ENCODE data around the gene PACSIN2. TPM values are rescaled to one million over a fixed set of nuclear protein-coding genes. Genes with fewer than 3 reads are reported as not detected.

PACSIN2 gene
- total RNA-seq, 3 donors from 2014 or later (not counting 1 experiment from before 2014, with no cell fraction given), result 37.1 to 48.5 (median 47.6) TPM

DNA sequence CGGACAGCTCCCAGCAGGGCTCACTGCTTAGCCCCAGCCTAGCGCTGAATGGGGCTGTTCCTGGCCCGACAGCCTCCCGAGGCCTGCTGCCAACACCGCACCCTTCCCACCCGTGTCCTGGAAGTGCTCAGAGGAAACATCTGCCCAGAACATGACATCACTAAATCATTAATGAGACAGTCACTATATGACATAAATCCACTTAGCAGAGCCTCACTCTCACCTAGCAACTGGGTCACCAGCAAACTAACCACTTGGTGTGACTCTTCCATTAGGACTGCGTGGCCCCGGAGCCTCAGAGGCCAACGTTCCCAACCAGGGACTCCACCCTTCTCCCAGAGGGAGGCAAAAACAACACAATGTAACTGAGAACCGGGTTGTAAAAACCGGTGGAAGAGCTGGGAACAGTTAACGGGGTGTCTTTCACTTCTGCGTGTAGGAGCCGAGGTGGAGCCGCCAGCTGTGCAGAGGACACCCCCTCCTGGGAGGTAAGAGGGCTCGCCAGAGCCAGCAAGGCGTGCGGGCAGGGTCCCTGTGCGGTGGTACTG lies 21.4 kb upstream of the PACSIN2 start:
- no peaks in the 10 kb centered on the region for H3K36me3 Mint-ChIP-seq
- peaks cover 0 to 6% of the 10 kb centered on the region in 2 donors for H3K4me1 Mint-ChIP-seq
- ATAC-seq, result no peak
- Histone ChIP-seq H3K4me3 (ENCODE audit: low read length) (no peak overlapping the region), H3K36me3 (ENCODE audit: control insufficient read depth, insufficient read depth, low read length) (no peaks in the 10 kb centered on the region), H3K27ac (ENCODE audit: low read length) (no peak overlapping the region), H3K27me3 (ENCODE audit: control insufficient read depth, insufficient read depth, low read length) (no peaks in the 10 kb centered on the region), H3K4me1 (ENCODE audit: control insufficient read depth, insufficient read depth, low read length) (peaks cover 5% of the 10 kb centered on the region), H3K9me3 (ENCODE audit: control insufficient read depth, insufficient read depth, low read length) (no peaks in the 10 kb centered on the region)
- intact Hi-C loops (cut with micrococcal nuclease), result no loop called here
- TF ChIP-seq, protein P1, sequence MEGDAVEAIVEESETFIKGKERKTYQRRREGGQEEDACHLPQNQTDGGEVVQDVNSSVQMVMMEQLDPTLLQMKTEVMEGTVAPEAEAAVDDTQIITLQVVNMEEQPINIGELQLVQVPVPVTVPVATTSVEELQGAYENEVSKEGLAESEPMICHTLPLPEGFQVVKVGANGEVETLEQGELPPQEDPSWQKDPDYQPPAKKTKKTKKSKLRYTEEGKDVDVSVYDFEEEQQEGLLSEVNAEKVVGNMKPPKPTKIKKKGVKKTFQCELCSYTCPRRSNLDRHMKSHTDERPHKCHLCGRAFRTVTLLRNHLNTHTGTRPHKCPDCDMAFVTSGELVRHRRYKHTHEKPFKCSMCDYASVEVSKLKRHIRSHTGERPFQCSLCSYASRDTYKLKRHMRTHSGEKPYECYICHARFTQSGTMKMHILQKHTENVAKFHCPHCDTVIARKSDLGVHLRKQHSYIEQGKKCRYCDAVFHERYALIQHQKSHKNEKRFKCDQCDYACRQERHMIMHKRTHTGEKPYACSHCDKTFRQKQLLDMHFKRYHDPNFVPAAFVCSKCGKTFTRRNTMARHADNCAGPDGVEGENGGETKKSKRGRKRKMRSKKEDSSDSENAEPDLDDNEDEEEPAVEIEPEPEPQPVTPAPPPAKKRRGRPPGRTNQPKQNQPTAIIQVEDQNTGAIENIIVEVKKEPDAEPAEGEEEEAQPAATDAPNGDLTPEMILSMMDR (IDR thresholded peaks at IDR 0.05), result no peak
- no peak overlapping the region for H3K4me3 Mint-ChIP-seq
- no peaks in the 10 kb centered on the region for H3K9me3 Mint-ChIP-seq
- H3K27ac Mint-ChIP-seq, result no peak overlapping the region
- no peak for DNase-seq
- H3K27me3 Mint-ChIP-seq (ENCODE audit: low read depth in 2 of 2), result no peaks in the 10 kb centered on the region
- 61% methylated on average over 17 of the region's 19 CpGs for WGBS (ENCODE audit: insufficient coverage)

DNA sequence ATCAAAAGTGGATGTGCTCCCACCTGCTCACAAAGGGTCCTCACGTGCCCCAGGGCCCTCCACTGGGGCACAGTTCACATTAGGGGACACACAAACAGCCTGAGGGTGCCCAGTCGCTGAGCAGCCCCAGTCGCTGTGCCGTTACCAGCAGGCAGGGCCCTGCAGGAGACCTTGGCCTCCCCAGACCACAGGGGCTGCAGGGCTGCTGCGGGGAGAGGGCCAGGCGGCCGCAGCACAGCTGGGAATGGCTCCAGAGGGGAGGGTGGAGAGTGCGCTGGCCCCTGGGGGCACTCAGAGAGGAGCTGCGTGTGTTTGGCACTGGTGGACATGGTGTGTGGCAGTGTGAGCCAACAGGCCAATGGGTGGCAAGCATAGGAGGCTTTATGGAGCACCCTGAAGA lies 20.3 kb upstream of the PACSIN2 start:
- no peak overlapping the region for H3K27ac ChIP-seq (ENCODE audit: low read length)
- H3K27me3 ChIP-seq (ENCODE audit: control insufficient read depth, insufficient read depth, low read length), result no peaks in the 10 kb centered on the region
- ATAC-seq, result no peak
- H3K4me3 ChIP-seq (ENCODE audit: low read length), result no peak overlapping the region
- H3K9me3 Mint-ChIP-seq, result no peaks in the 10 kb centered on the region
- H3K36me3 Mint-ChIP-seq, result no peaks in the 10 kb centered on the region
- no peaks in the 10 kb centered on the region for H3K27me3 Mint-ChIP-seq (ENCODE audit: low read depth in 2 of 2)
- H3K4me1 Mint-ChIP-seq, result peaks cover 0 to 6% of the 10 kb centered on the region in 2 donors
- WGBS (ENCODE audit: insufficient coverage), result 95% methylated on average over 9 of the region's 9 CpGs
- no peak overlapping the region for H3K27ac Mint-ChIP-seq
- DNase-seq, result no peak
- no peak overlapping the region for H3K4me3 Mint-ChIP-seq
- TF ChIP-seq, protein P1 (IDR thresholded peaks at IDR 0.05), result no peak
- no peaks in the 10 kb centered on the region for H3K9me3 ChIP-seq (ENCODE audit: control insufficient read depth, insufficient read depth, low read length)
- intact Hi-C loops (cut with micrococcal nuclease), result no loop called here
- H3K4me1 ChIP-seq (ENCODE audit: control insufficient read depth, insufficient read depth, low read length), result peaks cover 5% of the 10 kb centered on the region
- no peaks in the 10 kb centered on the region for H3K36me3 ChIP-seq (ENCODE audit: control insufficient read depth, insufficient read depth, low read length)

DNA sequence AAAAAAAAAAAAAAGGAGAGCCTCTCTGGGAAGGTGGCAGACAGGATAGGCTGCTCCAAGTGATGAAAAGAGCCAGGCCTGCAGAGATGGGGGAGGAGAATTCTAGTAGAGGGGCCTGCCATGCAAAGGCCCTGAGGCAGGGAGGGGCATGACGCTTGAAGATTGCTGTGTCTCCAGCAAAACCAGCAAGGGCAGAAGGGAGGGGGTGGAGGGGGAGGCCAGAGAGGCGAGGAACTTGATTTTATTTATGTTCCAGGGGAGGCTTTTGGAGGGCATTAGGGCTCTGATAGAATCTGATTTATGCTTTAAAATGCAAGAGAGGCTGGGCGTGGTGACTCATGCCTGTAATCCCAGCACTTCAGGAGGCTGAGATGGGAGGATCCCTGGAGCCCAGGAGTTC lies 16.7 kb upstream of the PACSIN2 start:
- Mint-ChIP-seq H3K4me1 (peaks cover 0 to 6% of the 10 kb centered on the region in 2 donors), H3K9me3 (no peaks in the 10 kb centered on the region), H3K36me3 (no peaks in the 10 kb centered on the region), H3K4me3 (no peak overlapping the region), H3K27me3 (ENCODE audit: low read depth in 2 of 2) (no peaks in the 10 kb centered on the region), H3K27ac (no peak overlapping the region)
- intact Hi-C loops (cut with micrococcal nuclease), result loop anchor here (2.0 to 5.0 kb wide), 2 partner anchors 251 to 369 kb away; no protein-coding TSS in a partner anchor
- no peak overlapping the region for H3K4me3 ChIP-seq (ENCODE audit: low read length)
- H3K27me3 ChIP-seq (ENCODE audit: control insufficient read depth, insufficient read depth, low read length), result no peaks in the 10 kb centered on the region
- TF ChIP-seq, protein P1 (IDR thresholded peaks at IDR 0.05), result no peak
- ATAC-seq, result no peak
- 74% methylated on average over 3 of the region's 3 CpGs for WGBS (ENCODE audit: insufficient coverage)
- no peaks in the 10 kb centered on the region for H3K9me3 ChIP-seq (ENCODE audit: control insufficient read depth, insufficient read depth, low read length)
- H3K36me3 ChIP-seq (ENCODE audit: control insufficient read depth, insufficient read depth, low read length), result no peaks in the 10 kb centered on the region
- no peak for DNase-seq
- H3K4me1 ChIP-seq (ENCODE audit: control insufficient read depth, insufficient read depth, low read length), result peaks cover 5% of the 10 kb centered on the region
- H3K27ac ChIP-seq (ENCODE audit: low read length), result no peak overlapping the region

DNA sequence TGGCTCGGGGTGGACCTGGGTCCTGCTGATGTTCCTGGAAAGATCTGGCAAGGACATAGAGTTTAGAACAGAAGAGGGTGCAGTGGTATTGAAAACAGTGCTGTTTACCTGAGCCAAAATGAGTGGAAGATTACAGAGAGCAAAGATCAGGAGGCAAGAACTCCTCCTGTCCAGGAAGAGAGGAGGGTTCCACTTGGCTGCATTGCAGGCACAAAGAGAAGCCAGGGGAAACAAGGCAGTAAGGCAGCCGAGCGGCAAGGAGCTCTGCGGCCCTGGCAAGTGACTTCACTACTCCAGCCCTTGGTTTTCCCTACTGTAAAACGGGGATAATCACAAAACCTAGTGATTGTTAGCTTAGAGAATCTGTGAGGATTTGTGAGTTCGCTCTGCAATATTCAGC lies 3.7 kb upstream of the PACSIN2 start:
- H3K27ac Mint-ChIP-seq, result no peak overlapping the region
- intact Hi-C loops (cut with micrococcal nuclease), result loop anchor here (10.0 kb wide), 2 partner anchors 124 to 154 kb away; no protein-coding TSS in a partner anchor
- Histone ChIP-seq H3K9me3 (ENCODE audit: control insufficient read depth, insufficient read depth, low read length) (no peaks in the 10 kb centered on the region), H3K4me3 (ENCODE audit: low read length) (no peak overlapping the region), H3K4me1 (ENCODE audit: control insufficient read depth, insufficient read depth, low read length) (peaks cover 15% of the 10 kb centered on the region), H3K36me3 (ENCODE audit: control insufficient read depth, insufficient read depth, low read length) (no peaks in the 10 kb centered on the region), H3K27ac (ENCODE audit: low read length) (no peak overlapping the region), H3K27me3 (ENCODE audit: control insufficient read depth, insufficient read depth, low read length) (no peaks in the 10 kb centered on the region)
- ATAC-seq (no peak), DNase-seq (no peak)
- WGBS (ENCODE audit: insufficient coverage), result 84% methylated on average over 6 of the region's 6 CpGs
- H3K4me3 Mint-ChIP-seq, result no peak overlapping the region
- H3K4me1 Mint-ChIP-seq, result peaks cover 16 to 20% of the 10 kb centered on the region in 2 donors
- H3K9me3 Mint-ChIP-seq, result no peaks in the 10 kb centered on the region
- H3K27me3 Mint-ChIP-seq (ENCODE audit: low read depth in 2 of 2), result peaks cover 0 to 3% of the 10 kb centered on the region in 2 donors
- H3K36me3 Mint-ChIP-seq, result no peaks in the 10 kb centered on the region
- TF ChIP-seq, protein P1 (IDR thresholded peaks at IDR 0.05), result no peak

All from natural killer cell (primary cell).